Trophoblast cell (in vitro differentiated cells and primary cell): ENCODE results near the gene ST3GAL5.
"Not testable (repeated sequence)": the region's sequence is repeated elsewhere in the genome, so short reads cannot be mapped to it uniquely, and the experiment has no call there.

Source experiments
- DNase-seq, 2 donors: peaks; one replicate each; pipeline ENCODE4 v3.0.0-alpha.2; 2016
- H2AFZ ChIP-seq: 2 replicates; pipeline ENCODE4 v1.6.1; 2013; ENCODE audit warnings: low read length, moderate library complexity, mild to moderate bottlenecking; ENCODE audit not compliant: insufficient read depth, poor library complexity
- H2AK5ac ChIP-seq: 2 replicates; pipeline ENCODE4 v1.6.1; 2013; ENCODE audit warnings: mild to moderate bottlenecking, low read length
- H2BK120ac ChIP-seq: 2 replicates; pipeline ENCODE4 v1.6.1; 2013; ENCODE audit warnings: low read length, mild to moderate bottlenecking, moderate library complexity; ENCODE audit not compliant: insufficient read depth, poor library complexity
- H2BK12ac ChIP-seq: 2 replicates; pipeline ENCODE4 v1.6.1; 2013; ENCODE audit warnings: mild to moderate bottlenecking, low read length, moderate library complexity
- H2BK5ac ChIP-seq: 2 replicates; pipeline ENCODE4 v1.6.1; 2013; ENCODE audit warnings: low read length, low read depth, moderate library complexity, mild to moderate bottlenecking; ENCODE audit not compliant: poor library complexity
- H3K14ac ChIP-seq: 2 replicates; pipeline ENCODE4 v1.6.1; 2013; ENCODE audit warnings: mild to moderate bottlenecking, low read length
- H3K18ac ChIP-seq: 2 replicates; pipeline ENCODE4 v1.6.1; 2013; ENCODE audit warnings: mild to moderate bottlenecking, low read length
- H3K23ac ChIP-seq: 2 replicates; pipeline ENCODE4 v1.6.1; 2013; ENCODE audit warnings: low read length
- H3K27ac ChIP-seq: 2 replicates; pipeline ENCODE4 v1.5.1; 2013; ENCODE audit warnings: low read depth, mild to moderate bottlenecking, inconsistent platforms, low read length, moderate library complexity
- H3K27me3 ChIP-seq: 2 replicates; pipeline ENCODE4 v1.6.1; 2013; ENCODE audit warnings: inconsistent platforms, mild to moderate bottlenecking, low read length, moderate library complexity; ENCODE audit not compliant: insufficient read depth
- H3K36me3 ChIP-seq, 2 experiments: 1 replicate in 1 of 2; 2 replicates in 1 of 2; pipeline ENCODE4 v1.6.1; 2013; ENCODE audit warnings: low read length in 2 of 2, mild to moderate bottlenecking in 2 of 2, moderate library complexity in 1 of 2; ENCODE audit not compliant: insufficient read depth in 2 of 2, control insufficient read depth in 1 of 2
- H3K4ac ChIP-seq: 2 replicates; pipeline ENCODE4 v1.6.1; 2013; ENCODE audit warnings: low read depth, mild to moderate bottlenecking, low read length, moderate library complexity
- H3K4me1 ChIP-seq, 2 experiments: 1 replicate in 1 of 2; 2 replicates in 1 of 2; pipeline ENCODE4 v1.6.1; 2013; ENCODE audit warnings: low read length in 2 of 2, mild to moderate bottlenecking in 2 of 2, moderate library complexity in 1 of 2; ENCODE audit not compliant: insufficient read depth in 2 of 2, control insufficient read depth in 1 of 2
- H3K4me2 ChIP-seq: 2 replicates; pipeline ENCODE4 v1.6.1; 2013; ENCODE audit warnings: inconsistent platforms, mild to moderate bottlenecking, low read length, moderate library complexity
- H3K4me3 ChIP-seq: 2 replicates; pipeline ENCODE4 v1.5.1; 2013; ENCODE audit warnings: mild to moderate bottlenecking, low read depth, low read length, inconsistent platforms
- H3K79me1 ChIP-seq: one replicate; pipeline ENCODE4 v1.6.1; 2013; ENCODE audit warnings: low read length
- H3K79me2 ChIP-seq: 2 replicates; pipeline ENCODE4 v1.6.1; 2013; ENCODE audit warnings: low read length, mild to moderate bottlenecking; ENCODE audit not compliant: control insufficient read depth, insufficient read depth, poor library complexity
- H3K9ac ChIP-seq: 2 replicates; pipeline ENCODE4 v1.6.1; 2013; ENCODE audit warnings: mild to moderate bottlenecking, low read length
- H3K9me3 ChIP-seq: 2 replicates; pipeline ENCODE4 v1.6.1; 2013; ENCODE audit warnings: low read depth, mild to moderate bottlenecking, control low read depth, inconsistent platforms, low read length; ENCODE audit not compliant: insufficient read depth
- H4K12ac ChIP-seq: 2 replicates; pipeline ENCODE4 v1.6.1; 2013; ENCODE audit warnings: low read depth, mild to moderate bottlenecking, low read length, moderate library complexity
- H4K8ac ChIP-seq: 2 replicates; pipeline ENCODE4 v1.6.1; 2013; ENCODE audit warnings: low read depth, mild to moderate bottlenecking, low read length, moderate library complexity
- H4K91ac ChIP-seq: one replicate; pipeline ENCODE4 v1.6.1; 2013; ENCODE audit warnings: low read depth, mild to moderate bottlenecking, low read length, moderate library complexity
- WGBS: extraction: QIAGEN DNeasy Blood & Tissue Kit; methylation state at CpG from one replicate; pipeline ENCODE4 v1.1.7; 2013; ENCODE audit warnings: missing lambda C conversion rate; ENCODE audit not compliant: insufficient read length, insufficient coverage; ENCODE audit errors: extremely low coverage; 5-methylcytosine and 5-hydroxymethylcytosine counted together

The ST3GAL5 gene

DNA sequence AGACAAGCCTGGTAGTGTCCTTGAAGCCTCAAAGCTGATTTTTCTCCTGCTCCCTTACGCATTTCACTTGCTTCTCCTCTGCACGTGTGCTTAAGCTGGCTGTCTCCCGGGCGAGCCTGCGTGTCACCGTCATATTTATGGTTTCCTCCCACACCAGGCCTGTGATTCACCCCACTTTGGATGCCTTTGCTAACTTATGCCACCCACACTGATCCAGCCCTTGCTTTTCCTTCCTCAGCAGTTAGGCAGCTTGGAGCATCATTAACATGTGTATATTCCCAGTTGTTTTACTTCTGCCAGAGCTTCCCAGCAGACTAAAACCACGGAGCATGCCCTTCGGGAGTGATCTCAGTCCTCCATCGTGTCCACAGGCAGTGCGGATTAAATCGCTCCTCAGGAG lies 2.2 kb downstream of the ST3GAL5 start:
- H3K4me3 ChIP-seq = no peak overlapping the region

GRCh38 chr2:85886141-85886540 lies 2.6 kb downstream of the ST3GAL5 start:
- peaks cover 21 to 28% of the 10 kb centered on the region in 2 experiments for H3K4me1 ChIP-seq
- H3K18ac ChIP-seq = no peak overlapping the region
- H3K4me3 ChIP-seq = no peak overlapping the region
- peaks cover 25% of the 10 kb centered on the region for H3K79me1 ChIP-seq
- no peak overlapping the region for H3K14ac ChIP-seq
- peak overlapping the region; percentile 13 for H3K4me2 ChIP-seq
- H4K12ac ChIP-seq = no peak overlapping the region
- H3K23ac ChIP-seq = no peak overlapping the region
- peaks cover 9 to 11% of the 10 kb centered on the region in 2 experiments for H3K36me3 ChIP-seq
- H3K79me2 ChIP-seq = peaks cover 13% of the 10 kb centered on the region
- no peak overlapping the region for H2AK5ac ChIP-seq
- H2BK12ac ChIP-seq = no peak overlapping the region
- no peak overlapping the region for H4K91ac ChIP-seq
- no peak overlapping the region for H3K27ac ChIP-seq
- H2BK5ac ChIP-seq = no peak overlapping the region
- DNase-seq = no peak
- no peak overlapping the region for H2AFZ ChIP-seq
- H3K27me3 ChIP-seq = no peaks in the 10 kb centered on the region
- no peak overlapping the region for H3K9ac ChIP-seq
- H2BK120ac ChIP-seq = no peak overlapping the region
- peaks cover 6% of the 10 kb centered on the region for H3K9me3 ChIP-seq
- H4K8ac ChIP-seq = no peak overlapping the region
- WGBS = no CpG with 5 or more reads among the region's 8 CpGs
- peak overlapping the region; percentile 5 for H3K4ac ChIP-seq

More for the DNA sequence above, 2.2 kb downstream of the ST3GAL5 start:
- WGBS = no CpG with 5 or more reads among the region's 11 CpGs
- H2BK12ac ChIP-seq = no peak overlapping the region
- DNase-seq = peak in 1 of 2 donors; percentile 37
- no peak overlapping the region for H4K12ac ChIP-seq
- peak overlapping the region; percentile 33 for H3K4ac ChIP-seq
- H3K9me3 ChIP-seq = peaks cover 6% of the 10 kb centered on the region
- no peak overlapping the region for H3K9ac ChIP-seq
- peaks cover 9 to 11% of the 10 kb centered on the region in 2 experiments for H3K36me3 ChIP-seq
- H2BK120ac ChIP-seq = no peak overlapping the region
- no peak overlapping the region for H4K91ac ChIP-seq
- H3K4me1 ChIP-seq = peaks cover 21 to 28% of the 10 kb centered on the region in 2 experiments
- no peak overlapping the region for H2BK5ac ChIP-seq
- H3K27me3 ChIP-seq = no peaks in the 10 kb centered on the region
- H3K79me1 ChIP-seq = peaks cover 27% of the 10 kb centered on the region
- peak overlapping the region; percentile 66 for H3K4me2 ChIP-seq
- H3K27ac ChIP-seq = no peak overlapping the region
- no peak overlapping the region for H2AK5ac ChIP-seq
- no peak overlapping the region for H4K8ac ChIP-seq
- peaks cover 13% of the 10 kb centered on the region for H3K79me2 ChIP-seq
- H3K18ac ChIP-seq = no peak overlapping the region
- peak overlapping the region; percentile 31 for H3K14ac ChIP-seq
- no peak overlapping the region for H2AFZ ChIP-seq
- H3K23ac ChIP-seq = no peak overlapping the region

DNA sequence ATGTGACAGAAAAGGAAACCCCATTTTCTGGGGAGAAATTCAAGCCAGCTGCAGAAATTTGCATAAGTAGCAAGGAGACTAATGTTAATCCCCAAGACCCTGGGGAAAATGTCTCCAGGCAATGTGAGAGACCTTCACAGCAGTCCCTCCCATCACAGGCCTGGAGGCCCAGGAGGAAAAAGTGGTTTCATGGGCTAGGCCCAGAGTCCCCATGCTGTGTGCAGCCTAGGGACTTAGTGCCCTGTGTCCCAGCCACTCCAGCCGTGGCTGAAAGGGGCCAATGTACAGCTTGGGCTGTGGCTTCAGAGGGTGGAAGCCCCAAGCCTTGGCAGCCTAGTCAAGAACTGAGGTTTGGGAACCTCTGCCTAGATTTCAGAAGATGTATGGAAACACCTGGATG lies 7.0 kb downstream of the ST3GAL5 start:
- not testable (repeated sequence) for H3K4me2 ChIP-seq
- no CpG with 5 or more reads among the region's 1 CpG for WGBS

DNA sequence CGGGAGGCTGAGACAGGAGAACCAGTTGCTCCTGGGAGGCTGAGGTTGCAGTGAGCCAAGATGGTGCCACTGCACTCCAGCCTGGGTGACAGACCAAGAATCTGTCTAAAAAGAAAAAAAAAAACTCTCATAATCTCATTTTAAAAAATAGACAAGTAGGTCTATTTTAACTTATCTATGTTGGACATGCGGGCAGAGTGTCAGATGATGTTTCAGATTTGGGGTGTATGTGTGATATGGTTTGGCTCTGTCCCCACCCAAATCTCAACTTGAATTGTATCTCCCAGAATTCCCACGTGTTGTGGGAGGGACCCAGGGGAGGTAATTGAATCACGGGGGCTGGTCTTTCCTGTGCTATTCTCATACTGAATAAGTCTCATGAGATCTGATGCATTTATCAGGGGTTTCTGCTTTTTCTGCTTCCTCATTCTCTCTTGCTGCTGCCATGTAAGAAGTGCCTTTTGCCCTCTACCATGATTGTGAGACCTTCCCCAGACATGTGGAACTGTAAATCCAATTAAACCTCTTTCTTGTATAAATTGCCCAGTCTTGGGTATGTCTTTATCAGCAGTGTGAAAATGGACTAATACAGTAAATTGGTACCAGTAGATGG lies 8.0 kb downstream of the ST3GAL5 start:
- H3K23ac ChIP-seq, H3K9me3 ChIP-seq, H3K27ac ChIP-seq, H2AFZ ChIP-seq, H2AK5ac ChIP-seq, H3K9ac ChIP-seq, H3K4ac ChIP-seq, H3K79me1 ChIP-seq, H3K14ac ChIP-seq, DNase-seq, H3K4me2 ChIP-seq, H2BK5ac ChIP-seq, H3K27me3 ChIP-seq, H4K8ac ChIP-seq, H3K18ac ChIP-seq, H2BK120ac ChIP-seq, H2BK12ac ChIP-seq, H3K4me3 ChIP-seq, H4K12ac ChIP-seq, H4K91ac ChIP-seq, H3K79me2 ChIP-seq: not testable (repeated sequence)
- Histone ChIP-seq H3K36me3 (peaks cover 9 to 11% of the 10 kb centered on the region in 2 experiments), H3K4me1 (peaks cover 4 to 10% of the 10 kb centered on the region in 2 experiments)
- no CpG with 5 or more reads among the region's 4 CpGs for WGBS

More for the DNA sequence above, 7.0 kb downstream of the ST3GAL5 start:
- H2AFZ ChIP-seq, H3K14ac ChIP-seq, H2AK5ac ChIP-seq, DNase-seq, H3K79me1 ChIP-seq, H3K79me2 ChIP-seq, H3K27ac ChIP-seq, H2BK120ac ChIP-seq, H4K8ac ChIP-seq, H2BK12ac ChIP-seq, H3K4ac ChIP-seq, H3K23ac ChIP-seq, H4K91ac ChIP-seq, H3K9me3 ChIP-seq, H3K9ac ChIP-seq, H3K4me3 ChIP-seq, H3K27me3 ChIP-seq, H2BK5ac ChIP-seq, H4K12ac ChIP-seq, H3K18ac ChIP-seq: not testable (repeated sequence)
- H3K4me1 ChIP-seq = peaks cover 7 to 16% of the 10 kb centered on the region in 2 experiments
- H3K36me3 ChIP-seq = peaks cover 9 to 11% of the 10 kb centered on the region in 2 experiments
